D341Med (cell line): Measurements from ENCODE around the gene FKTN.
A peak's percentile ranks its signal among the peaks of the same experiment; 100 is the strongest.

Experiments used
- DNase-seq: peaks from one replicate; pipeline ENCODE4 v3.0.0; 2012; ENCODE audit warnings: low spot score

Gene FKTN

GRCh38 chr9:105633411-105633810 lies 75.5 kb downstream of the FKTN start:
- peak; percentile 52 for DNase-seq

GRCh38 chr9:105636331-105636730 lies 78.4 kb downstream of the FKTN start:
- no peak for DNase-seq

DNA sequence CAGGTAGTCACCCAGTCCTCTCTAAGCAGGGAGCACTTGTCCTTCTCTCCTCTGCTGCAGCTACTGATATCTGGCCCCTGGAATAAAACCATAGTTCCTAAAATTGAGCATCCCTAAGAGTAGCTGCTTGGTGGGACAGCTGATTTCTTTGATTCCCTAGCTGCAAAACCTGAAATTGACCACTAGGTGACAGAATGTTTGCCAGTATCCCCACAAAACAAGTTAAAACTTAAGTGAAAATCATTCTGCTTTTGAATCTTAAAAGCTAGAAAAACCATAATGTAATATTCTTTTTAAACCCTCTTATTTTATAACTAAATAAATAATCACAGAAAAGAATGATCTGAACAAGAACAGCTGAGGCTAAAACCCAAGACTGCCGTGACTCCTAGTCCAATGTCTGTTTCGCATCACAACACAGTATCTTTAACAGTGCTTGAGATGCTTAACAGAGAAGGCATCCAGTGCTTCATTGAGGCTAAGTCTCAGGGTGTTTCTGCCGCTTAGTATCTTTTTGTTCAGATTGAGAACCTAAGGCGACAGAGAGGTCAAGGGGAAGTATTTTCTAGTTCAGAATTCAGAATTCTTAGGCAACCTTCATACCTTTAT lies 80.0 kb downstream of the FKTN start:
- DNase-seq = no peak

- DNase-seq = no peak
Measured at GRCh38 chr9:105639936-105640335, 82.0 kb downstream of the FKTN start.

DNA sequence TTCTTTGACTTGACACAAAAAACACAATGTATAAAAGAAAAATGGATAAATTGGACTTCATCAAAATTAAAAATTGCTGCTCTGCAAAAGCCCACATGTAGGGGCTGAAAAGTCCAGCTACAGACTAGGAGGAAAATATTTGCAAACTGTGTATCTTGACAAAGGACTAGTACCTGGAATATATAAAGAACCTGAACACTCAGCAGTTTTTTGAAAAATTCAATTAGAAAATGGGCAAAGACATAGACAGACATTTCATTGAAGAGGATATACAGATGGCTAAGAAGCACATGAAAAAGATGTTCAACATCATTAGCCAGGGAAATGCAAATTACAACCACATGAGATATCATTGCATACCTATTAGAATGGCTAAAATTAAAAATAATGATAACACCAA lies 85.9 kb downstream of the FKTN start:
- DNase-seq = no peak

GRCh38 chr9:105646879-105647594 lies 89.1 kb downstream of the FKTN start:
- DNase-seq = peak; percentile 73

- DNase-seq = no peak
Measured at GRCh38 chr9:105647595-105648349, 89.8 kb downstream of the FKTN start.

- DNase-seq = peak; percentile 68
Measured at GRCh38 chr9:105651806-105652205, 93.9 kb downstream of the FKTN start.

- DNase-seq = peak; percentile 81
Measured at GRCh38 chr9:105656131-105656921, 98.4 kb downstream of the FKTN start.

- DNase-seq = no peak
Measured at GRCh38 chr9:105658351-105658750, 100.4 kb downstream of the FKTN start.

GRCh38 chr9:105661011-105661410 lies 103.1 kb downstream of the FKTN start:
- DNase-seq = no peak

- DNase-seq = no peak
Measured at GRCh38 chr9:105662184-105663104, 104.5 kb downstream of the FKTN start, which contains the start of gene TAL2. Gene TAL2 (plus strand): TSS chr9:105662457. CDS start chr9:105662497, 40 bp downstream.

DNA sequence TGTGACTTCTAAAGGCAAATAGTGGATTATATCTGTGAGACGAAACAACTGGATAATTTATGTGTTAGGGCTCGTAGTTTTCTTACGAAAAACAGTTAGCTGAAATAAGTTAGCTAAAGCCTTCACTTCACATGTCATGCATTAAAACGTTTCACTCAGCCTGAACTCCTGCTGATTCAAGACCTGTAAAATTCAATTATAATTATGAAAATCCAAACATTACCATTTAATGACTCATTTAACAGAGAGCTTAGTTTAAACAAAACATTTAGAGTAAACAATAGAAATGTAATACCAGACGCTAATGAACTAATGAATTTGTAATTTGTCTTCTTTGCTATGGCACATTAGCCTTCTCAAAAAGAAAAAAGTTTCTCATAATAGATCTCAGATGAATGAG lies 106.0 kb downstream of the FKTN start:
- DNase-seq = no peak

GRCh38 chr9:105667867-105668266 lies 109.9 kb downstream of the FKTN start:
- DNase-seq = no peak

- DNase-seq = no peak
Measured at GRCh38 chr9:105670315-105670714, 112.4 kb downstream of the FKTN start.

DNA sequence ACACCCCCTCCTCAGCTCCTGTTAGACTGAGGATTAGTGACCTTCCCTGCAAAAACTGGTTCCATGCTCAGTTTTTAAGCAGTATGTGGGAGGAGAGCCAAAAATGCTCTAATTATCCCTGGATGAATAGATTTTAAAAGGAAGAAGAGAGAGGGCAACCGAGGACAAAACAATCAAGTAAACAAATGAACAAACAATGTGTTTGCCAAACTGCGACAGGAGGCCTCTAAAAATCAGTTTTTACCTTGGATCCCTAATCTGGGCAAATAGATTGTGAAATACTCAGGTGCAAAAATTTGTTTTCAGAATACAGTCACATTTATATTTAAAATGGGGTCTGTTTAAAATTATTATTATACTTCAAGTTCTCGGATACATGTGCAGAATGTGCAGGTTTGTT lies 112.8 kb downstream of the FKTN start:
- no peak for DNase-seq

DNA sequence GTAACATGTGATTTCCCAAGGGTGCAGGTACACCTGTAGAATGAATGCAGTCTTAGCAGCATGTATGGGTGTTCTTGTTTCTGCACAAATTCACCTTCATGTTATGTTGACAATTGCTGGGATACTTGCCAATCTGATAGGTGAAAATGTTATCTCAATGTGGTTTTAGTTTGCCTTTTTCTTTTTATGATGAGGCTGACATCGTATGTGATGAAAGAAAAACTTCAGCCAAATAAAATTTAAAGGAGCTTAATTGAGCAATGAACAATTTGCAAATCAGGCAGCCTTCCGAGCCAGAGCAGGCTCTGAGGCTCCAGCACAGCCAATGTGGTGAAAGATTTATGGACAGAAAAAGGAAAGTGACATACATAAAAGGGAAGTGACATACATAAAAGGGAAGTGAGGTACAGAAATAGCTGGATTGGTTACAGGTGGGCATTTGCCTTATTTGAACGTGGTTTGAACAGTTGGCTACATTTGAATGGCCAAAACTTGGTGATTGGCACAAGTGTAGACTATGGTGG lies 114.8 kb downstream of the FKTN start:
- DNase-seq = no peak

- DNase-seq = no peak
Measured at GRCh38 chr9:105673850-105674387, 116.0 kb downstream of the FKTN start.

DNA sequence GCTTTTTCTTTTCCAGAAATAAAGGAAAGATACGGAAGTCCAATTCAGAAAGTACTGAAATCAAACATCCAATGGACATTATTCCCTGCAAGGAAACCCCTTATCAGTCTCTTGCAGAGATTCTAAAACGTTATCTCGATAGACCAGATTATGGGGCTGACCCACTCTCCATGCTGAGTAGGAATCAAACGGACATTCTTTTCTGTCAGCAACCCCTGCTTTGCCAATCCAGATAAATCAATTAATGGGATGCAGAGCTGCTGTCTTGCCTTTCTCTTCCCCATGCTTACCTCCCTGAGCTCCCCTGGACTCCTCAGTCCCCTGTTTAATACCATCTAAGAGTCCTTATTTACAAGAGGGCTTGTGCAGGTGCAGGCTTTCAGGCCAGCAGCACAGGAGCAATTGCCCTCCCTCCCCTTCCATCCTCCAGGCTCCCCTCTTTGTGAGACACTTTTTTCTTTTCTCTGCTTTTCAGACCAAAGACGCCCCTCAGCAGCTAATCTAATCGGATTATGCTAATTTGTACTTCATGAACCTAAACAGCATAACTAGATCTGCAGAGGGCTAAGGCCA lies 118.5 kb downstream of the FKTN start:
- DNase-seq = peak; percentile 43

DNA sequence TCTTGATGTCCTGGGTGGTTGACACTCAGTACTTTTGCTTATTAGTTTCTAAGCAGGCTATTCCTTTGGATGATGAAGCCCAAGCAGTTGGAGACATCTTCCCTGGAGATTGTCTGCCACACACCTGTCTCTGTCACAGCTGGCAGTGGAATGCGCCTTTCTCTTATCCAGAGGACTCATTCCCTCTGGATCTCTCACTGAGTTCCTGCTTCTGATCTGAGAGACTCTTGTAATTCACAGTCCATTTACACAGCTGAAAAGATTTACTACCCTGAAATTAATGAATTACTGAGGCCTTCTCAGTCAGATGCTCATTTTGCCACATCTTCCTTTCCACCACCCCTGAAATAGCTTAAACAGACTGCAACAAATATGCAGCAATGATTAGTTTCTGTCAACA lies 120.2 kb downstream of the FKTN start:
- DNase-seq = no peak
